HG02763 (cell line): ENCODE measurements around the gene CFAP20DC.
"Not testable (repeated sequence)": the region's sequence is repeated elsewhere in the genome, so short reads cannot be mapped to it uniquely, and the experiment has no call there.

Experiments
- ATAC-seq: cut with Tn5 transposase; IDR thresholded peaks from one replicate; pipeline ENCODE4 v1.9.1; 2021; ENCODE audit warnings: mild to moderate bottlenecking, moderate library complexity; ENCODE audit not compliant: unreplicated experiment

CFAP20DC gene

GRCh38 chr3:58706395-58707167 lies 343.2 kb downstream of the CFAP20DC start:
- no peak for ATAC-seq

GRCh38 chr3:58704745-58705144 lies 345.1 kb downstream of the CFAP20DC start:
- ATAC-seq: no peak

GRCh38 chr3:58704304-58704703 lies 345.5 kb downstream of the CFAP20DC start:
- ATAC-seq: not testable (repeated sequence)

- ATAC-seq: no peak
Observed at GRCh38 chr3:58698246-58698645, 351.6 kb downstream of the CFAP20DC start.

GRCh38 chr3:58697561-58697960 lies 352.3 kb downstream of the CFAP20DC start:
- ATAC-seq: peak; percentile 39

- ATAC-seq: not testable (repeated sequence)
Observed at GRCh38 chr3:58696813-58697212, 353.0 kb downstream of the CFAP20DC start.

- ATAC-seq: no peak
Observed at GRCh38 chr3:58696093-58696492, 353.7 kb downstream of the CFAP20DC start.

- ATAC-seq: not testable (repeated sequence)
Observed at GRCh38 chr3:58695284-58695683, 354.5 kb downstream of the CFAP20DC start.

- ATAC-seq: peak; percentile 75
Observed at GRCh38 chr3:58693940-58694850, 355.6 kb downstream of the CFAP20DC start.

GRCh38 chr3:58692484-58692883 lies 357.3 kb downstream of the CFAP20DC start:
- ATAC-seq: no peak
